Stimulated activated CD8-positive, alpha-beta memory T cell treated with anti-CD3 and anti-CD28 coated beads, Interleukin-15, amount 100 ng/mL, for 4 hours (primary cell): ENCODE measurements around the gene GPC5.
"Not testable (repeated sequence)": the region's sequence is repeated elsewhere in the genome, so short reads cannot be mapped to it uniquely, and the experiment has no call there.

Experiments
- DNase-seq, 2 donors: peaks; one replicate each; pipeline ENCODE4 v3.0.0-alpha.2; 2020; ENCODE audit warnings: low read depth in 2 of 2

The GPC5 gene

DNA sequence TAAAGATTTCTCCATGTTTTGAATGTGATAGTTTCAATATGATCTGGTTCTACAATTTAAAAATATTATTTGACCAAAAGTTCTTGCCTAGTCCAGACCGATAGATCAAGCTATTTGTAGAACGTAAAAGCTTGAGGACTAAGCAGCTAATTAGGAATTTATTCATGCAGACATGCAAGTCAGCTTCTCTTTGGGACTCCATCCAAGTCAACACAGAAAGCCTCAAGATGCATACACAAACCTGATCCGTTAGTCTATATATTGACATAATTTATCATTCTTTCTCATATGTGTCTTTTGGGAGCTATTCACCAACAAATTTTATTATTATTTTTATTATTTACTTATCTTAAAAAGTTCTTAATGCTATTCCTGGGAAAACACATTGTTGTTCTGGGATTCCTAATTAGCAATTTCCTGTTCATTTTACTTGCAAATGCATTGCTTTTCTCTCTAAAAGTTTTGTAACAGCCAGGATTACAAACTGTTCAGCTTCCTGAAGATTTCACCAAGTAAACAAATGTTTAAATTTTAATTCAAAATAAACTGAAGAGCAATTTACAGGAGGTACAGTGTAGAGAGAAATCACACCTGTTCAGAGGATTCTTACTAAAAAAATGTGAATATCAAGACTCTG, 375.3 kb downstream of the GPC5 start:
- no peak for DNase-seq

DNA sequence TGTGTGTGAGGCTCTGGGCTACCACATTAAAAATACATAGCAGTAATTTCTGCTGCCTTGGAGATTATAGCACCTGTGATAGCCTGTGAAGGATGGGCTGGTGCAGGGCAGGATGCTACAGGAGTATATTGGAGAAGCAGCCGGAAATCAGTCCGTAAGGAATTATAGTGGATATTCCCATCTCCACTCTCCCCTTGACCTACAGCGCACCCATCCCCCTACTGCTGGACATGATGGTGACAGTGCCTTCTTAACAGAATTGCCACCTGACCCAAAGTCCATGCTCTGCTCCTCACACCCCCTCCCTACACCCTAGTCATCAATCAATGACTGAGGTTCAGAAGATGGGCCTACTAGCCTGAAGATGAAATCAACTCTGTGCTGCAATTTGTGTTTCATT, 376.0 kb downstream of the GPC5 start:
- no peak for DNase-seq

DNA sequence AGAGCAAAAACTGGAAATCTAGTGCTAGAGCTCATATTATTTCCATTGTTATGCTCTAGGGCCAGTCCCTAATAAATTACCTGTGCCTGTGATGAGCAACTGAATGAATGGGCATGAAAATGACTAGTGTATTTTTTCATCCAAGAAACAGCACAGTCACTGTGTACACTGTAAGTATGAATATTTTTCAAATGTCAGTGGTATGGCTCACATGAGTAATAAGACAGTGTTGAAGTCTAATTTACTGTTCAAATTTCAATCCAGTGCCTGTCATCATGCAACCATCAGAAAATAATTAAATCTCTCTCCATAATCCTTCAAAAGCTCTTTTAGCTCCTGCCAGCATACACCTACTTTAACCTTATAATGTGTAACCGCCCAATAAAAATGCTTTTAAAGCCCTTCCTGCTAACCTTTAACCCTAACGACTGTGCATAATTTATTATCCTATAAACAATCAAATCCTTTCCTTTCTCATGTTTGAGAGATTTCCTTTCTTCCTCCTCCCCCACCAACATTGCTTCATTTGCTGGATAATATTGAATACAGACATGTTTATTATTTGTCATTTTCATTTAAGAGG, 378.3 kb downstream of the GPC5 start:
- DNase-seq: no peak

DNA sequence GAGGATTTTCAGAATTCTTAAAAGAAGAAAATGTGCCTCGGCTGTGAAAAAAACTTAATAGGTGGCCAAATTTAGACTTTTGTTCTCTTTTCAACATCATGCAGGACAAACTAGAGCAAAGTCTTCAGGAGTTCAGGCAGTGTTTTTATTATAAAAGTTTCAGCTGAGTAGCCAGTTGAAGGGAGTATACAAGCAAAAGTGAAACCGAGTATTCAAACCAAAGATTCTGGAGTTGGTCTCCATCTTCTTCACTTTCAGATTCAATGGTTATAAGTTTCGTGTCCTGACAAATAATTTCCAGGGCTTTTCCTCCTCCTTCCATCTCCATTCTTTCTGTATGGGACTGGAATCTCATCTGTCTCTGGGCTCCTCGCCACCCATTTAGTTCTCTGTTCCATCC, 379.7 kb downstream of the GPC5 start:
- no peak for DNase-seq

DNA sequence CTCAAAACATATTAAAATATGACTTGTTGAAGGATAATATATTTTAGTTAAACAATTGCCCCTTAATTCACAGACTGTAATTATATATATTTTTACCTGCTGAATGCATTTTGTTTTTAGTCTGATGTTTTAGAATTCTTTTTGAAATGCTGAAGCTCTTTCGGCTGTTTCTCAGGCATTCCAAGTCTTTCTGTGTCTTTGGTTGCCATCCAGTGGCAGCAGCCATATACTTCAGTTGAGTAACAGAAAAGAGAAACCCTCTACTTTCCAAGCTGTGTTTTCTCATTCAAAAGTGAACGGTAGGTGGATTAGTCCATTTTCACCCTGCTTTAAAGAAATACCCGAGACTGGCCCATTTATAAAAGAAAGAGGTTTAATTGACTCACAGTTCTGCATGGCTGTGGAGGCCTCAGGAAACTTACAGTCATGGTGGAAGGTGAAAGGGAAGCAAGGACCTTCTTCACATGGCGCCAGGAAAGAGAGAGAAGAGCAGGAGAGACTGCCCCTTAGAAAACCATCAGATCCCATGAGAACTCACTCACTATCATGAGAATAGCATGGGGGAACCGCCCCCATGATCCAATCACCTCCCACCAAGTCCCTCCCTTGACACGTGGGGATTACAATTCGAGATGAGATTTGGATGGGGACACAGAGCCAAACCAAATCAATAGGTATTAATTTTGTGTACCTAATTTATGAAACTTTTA, 383.7 kb downstream of the GPC5 start:
- not testable (repeated sequence) for DNase-seq

DNA sequence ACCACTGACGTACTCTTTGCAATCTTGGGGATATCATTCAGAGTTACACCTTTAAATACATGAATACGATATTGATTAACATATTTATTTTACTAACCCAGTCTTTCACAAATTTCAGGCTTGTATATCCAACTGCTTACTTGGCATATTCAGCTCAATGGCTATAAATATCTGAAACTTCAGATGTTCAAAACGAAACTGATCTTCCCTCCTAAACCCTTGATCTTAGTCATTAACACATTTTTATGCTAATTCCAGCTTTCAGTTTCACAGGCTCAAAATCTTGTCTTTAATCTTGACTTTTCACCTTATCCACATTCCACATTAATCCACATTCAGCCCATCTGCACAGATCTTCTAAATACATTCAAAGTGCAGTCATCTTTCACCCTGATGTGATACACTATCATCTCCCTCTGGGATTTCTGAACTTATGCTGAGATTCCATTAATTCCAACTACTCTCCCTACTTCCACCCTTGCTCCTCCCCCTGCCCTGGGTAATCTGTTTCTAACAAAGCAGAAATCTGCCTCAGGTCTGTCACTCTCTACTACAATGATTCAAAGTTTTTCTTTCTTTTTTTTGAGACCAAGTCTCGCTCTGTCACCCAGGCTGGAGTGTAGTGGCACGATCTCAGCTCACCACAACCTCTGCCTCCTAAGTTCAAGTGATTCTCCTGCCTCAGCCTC, 387.2 kb downstream of the GPC5 start:
- DNase-seq: no peak

DNA sequence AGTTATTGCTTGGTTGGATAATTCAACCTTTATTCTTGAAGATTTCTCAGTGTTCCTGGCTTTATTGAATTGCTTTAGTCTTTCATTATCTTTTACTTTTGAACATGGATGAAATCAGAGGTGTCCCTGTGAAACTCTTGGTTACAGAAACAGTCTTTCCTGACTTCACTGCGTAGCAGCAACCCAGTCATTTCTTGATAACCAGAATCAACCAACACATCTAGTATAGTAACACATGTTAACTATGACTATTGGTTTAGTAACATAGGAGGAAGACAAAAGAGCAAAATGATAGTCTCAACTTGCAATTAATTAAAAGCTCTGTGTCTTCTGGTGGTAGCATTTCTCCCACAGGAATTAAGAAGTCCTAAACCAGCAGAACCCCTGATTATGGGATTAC, 393.6 kb downstream of the GPC5 start:
- no peak for DNase-seq

DNA sequence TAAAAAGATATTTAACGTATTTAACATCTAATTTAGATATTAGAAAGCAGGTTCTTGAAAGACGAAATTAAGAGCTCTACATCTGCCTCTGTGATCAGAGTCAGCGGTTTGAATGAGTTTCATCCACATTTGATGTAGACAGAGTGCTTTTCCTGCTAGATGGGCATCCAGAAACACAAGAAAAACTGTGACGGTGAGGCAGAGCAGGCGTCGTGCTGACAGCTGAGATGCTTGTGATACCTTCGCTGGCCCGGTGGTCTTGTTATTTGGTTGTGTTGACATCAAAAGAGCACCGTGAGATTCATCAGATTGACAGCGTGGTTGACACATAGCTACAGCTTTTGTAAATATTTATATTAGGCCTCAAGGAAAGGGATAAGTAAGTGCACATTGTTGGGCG, 399.1 kb downstream of the GPC5 start:
- DNase-seq: no peak

DNA sequence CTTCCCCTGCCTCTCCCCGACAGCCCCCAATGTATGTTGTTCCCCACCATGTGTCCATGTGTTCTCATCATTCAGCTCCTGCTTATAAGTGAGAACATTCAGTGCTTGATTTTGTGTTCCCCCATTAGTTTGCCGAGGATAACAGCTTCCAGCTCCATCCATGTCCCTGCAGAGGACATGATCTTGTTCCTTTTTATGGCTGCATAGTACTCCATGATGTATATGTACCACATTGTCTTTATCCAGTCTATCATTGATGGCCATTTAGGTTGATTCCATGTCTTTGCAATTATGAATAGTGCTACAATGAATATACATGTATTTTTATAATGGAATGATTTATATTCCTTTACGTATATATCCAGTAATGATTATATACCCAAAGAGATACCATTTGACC, 399.9 kb downstream of the GPC5 start:
- not testable (repeated sequence) for DNase-seq

DNA sequence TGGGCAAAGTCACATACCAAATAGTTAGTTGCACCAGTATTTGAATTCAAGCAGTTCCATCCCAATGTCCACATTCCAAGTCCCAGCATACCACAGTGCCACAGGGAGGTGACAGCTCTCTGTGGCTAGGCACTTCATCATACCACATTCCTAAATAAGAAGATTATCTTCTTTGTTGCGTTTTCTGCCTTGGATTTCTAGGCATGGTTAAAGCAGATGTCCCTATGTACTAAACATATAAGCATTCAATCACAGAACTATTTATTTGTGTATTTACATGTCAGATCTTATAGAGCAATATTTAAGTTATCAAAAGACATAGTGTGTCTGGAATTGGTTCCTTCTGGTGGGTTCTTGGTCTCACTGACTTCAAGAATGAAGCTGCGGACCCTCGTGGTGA, 403.4 kb downstream of the GPC5 start:
- DNase-seq: not testable (repeated sequence)

DNA sequence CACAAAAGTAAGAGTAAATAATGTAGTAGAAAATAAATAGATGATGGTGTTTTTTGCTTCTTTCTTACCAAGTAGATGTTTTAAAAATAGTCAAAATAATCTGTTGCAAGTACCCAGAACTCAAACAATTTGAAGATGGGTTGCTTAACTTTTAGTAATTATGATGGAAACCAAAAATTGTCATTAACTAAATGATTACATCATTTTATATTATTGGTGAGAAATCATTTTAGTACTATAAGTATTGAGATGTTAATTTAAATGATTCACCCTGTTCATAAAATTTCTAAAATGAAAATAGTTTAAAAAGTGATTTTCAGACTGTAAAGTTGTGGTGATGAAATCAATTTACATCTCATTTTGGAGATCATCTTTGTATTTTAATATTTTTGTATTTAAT, 404.5 kb downstream of the GPC5 start:
- no peak for DNase-seq

DNA sequence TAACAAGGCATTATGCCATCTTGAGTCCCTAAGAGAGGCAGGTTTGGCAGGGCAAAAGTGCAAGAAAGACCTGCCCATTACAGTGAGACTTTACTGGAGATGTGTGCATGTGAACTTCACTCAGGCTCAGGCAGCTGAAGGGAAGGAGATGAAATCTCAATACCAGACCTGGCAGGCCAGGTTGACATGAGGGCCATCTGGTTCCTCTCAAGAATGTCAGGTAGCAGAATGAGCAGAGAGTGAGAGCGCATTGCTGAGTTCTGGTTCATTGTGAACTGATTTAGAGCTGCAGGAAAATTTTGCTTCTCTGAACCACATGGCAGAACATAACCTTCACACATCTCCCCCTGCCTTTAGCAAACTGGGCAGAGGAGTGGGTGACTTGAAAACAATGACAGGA, 406.3 kb downstream of the GPC5 start:
- DNase-seq: no peak

DNA sequence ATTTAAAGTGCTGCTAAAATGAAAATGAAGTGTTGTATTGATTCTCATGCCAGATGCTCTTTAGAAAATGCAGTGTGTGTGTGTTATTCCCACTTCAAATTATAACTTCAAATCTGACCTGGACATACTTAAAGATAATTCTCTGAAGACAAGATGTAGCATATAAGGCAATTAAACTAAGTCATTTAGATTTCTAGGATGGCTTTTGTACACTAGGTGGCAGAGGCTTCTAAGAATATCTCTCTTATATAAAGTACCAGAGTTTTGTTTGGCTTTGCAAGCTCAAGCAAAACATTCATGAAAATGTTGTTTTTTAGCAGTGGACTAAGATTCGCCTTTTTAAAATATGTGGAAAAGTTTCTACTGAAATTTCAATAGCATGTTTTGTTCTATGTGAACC, 407.2 kb downstream of the GPC5 start:
- no peak for DNase-seq

DNA sequence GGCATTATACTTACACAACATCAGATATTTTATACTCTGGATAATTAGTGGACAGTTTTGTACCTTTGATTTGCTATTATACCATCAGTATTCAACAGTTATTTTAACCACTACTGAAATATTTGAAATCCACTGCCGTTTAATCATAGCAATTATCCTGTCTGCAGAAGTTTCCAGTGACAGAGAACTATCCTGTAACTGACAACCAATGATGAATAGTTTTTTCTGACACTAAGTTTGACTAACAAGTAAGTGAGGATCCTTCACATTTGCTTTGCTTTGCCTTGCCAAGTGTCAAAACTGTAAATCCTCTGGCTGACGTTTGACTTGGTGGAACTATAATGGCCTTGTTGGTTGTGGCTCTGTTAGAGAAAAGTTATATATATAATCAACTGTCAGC, 410.7 kb downstream of the GPC5 start:
- DNase-seq: no peak

DNA sequence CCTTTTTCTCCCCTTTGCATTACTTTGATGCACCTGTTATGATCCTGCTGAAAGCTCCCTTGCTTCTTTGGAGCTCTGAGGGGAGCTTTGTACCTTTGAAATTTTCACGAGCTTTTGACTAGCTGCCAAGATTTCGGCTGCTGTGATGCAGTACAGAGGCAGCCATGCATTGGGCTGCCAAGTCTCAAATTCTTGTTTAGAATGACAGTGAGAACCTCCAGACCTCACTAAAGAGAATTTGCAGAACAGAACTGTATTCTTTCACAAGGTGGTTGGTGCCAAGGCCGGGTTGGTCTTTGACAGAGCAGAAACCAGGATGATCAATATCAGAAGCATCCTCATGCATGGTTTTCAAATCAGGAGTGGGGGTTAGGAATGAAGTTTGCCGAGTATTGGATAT, 414.8 kb downstream of the GPC5 start:
- no peak for DNase-seq

DNA sequence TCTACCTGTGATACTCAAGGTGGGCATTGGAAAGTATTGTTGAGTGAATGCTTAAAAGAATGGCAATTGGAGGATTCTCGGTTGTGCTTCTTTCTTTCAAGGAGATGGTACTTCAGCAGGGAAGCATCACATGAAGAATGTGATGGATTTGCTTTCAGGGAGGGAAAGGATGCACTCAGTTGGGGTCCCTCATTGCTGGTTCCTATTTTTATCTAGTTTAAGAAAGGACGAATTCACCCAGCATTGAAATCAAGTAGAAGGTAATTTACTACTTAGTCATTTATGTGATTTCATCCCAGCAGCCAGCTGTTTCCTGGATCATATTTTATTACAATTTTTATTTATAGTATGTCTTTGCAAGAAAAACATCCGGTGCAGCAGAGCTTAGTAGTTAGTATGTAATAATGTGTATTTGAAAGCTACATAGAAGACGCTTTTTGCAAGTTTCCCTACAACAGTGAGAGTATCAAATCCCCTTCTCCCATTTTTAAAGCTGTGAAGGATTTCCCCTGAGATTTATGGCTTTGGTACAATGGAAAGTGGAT, 417.9 kb downstream of the GPC5 start:
- DNase-seq: no peak

DNA sequence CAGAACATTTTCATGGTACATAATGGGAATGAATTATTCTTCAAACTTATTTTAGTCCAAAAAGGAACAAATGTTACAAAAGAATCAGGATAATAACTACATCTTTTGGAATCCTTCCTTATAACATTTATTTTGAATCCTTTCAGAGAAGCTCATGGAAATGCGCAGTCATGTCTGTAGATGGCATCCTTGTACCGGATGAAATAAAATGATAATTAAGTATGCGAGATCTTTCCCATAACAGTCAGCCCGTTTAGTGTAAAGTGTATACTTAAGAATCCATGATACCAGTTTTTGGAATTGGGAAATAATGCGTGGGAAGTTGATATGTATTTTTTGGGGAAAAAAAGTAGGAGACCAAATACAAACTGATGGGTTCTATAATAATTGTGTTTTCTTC, 418.8 kb downstream of the GPC5 start:
- no peak for DNase-seq

DNA sequence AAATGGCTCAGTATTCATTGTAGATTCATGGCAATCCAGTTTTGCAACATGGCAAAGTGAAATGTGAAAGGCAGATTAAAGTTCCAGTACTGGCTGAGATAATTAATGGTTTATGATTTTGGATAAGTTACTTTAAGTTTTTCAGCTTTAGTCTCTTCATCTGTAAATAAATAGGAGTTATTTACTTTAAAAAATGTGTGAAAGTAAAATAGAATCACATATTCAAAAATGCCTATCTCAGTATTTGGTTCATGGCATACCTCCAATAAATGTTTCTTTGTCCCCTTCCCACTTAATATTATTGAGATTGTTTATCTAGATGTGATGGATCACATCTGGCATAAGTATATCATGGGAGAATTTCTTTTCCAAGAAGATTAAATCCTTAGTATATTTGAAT, 426.0 kb downstream of the GPC5 start:
- DNase-seq: no peak

DNA sequence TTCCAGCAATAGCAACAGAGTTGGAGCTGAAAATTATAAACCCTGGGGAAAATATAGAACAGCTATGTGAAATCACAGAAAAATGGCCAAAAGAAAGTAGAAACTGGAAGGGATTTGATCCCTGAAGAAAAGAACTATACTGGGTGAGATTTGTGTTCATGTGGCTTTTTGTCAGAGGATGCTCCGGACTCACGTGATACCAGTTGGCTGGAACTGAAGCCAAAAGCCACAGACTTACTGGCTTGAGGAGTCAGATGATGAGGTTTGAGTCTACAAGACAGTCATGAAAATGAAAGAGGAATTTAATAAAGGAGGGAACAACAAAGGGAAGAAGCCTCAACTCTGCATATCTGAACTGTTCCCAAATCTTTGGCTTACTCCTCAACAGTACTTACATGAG, 427.1 kb downstream of the GPC5 start:
- no peak for DNase-seq

DNA sequence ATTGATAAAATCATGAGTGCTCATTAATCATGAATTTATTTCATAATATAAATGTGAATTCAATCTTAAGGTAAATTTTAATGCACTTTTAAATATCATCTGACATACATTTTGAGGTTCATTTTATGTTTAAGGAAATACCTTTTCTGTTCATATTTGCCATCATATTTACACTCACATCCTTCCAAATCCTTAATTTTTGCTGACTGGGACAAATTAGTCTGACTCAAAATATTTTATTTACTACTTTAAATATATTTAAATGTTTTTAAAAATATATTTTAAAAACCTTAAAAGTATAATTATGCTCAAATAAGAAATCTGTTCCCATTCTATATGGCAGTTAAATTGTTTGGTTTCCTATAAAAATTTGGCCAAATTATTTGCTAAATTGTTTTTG, 438.1 kb downstream of the GPC5 start:
- DNase-seq: no peak

DNA sequence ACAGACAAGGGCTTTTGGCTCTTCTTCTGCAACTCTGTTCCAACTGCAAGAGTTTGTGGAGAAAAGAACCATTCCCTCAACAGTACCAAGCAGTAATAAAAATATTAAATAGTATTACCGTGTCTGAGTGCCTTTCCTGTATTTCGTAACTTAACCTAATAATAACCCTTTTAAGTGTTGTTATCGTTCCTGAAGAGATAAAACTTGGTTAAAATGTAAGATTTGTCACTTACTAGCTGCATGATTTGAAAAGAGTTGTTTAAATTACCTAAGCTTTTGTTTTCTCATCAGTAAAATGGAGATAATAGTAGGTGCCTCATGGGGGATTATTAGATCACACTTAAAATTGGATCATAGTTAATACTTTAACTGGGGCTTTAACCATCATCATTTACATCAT, 447.2 kb downstream of the GPC5 start:
- no peak for DNase-seq

DNA sequence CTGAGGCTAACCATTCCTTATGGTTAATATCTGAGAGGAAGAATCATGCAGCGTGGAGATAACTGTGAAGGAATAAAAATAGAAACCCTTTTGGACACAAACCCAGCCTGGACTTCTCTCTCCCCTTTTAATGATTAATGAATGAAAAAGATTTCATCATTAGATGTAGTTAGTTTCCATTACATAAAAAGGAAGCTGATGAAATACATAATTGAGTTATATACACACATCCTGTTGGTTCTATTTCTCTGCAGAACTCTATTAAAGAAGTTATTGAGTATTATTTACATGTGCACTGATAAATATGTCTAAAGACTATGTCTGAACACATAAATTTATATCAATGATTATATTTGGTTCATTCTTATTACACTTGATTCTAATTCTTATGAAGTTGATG, 465.3 kb downstream of the GPC5 start:
- no peak for DNase-seq

DNA sequence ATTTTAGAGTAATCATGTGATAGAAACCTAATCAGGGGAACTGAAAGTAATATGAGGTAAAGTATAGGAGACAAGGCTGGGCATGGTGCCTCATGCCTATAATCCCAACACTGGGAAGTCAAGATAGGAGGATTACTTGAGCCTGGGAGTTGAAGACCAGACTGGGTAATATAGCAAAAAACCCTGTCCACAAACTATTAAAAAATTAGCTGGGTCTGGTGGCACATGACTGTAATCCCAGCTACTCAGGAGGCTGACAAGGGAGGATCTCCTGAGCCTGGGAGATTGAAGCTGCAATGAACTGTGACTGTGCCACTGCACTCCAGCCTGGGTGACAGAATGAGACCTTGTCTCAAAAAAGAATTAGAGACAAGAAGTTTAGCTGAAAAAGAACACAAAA, 469.9 kb downstream of the GPC5 start:
- no peak for DNase-seq
